ENCODE results near the gene DBH. TPM values are rescaled to one million over a fixed set of nuclear protein-coding genes. Genes with fewer than 3 reads are reported as not detected.
"Not testable (repeated sequence)": the region's sequence is repeated elsewhere in the genome, so short reads cannot be mapped to it uniquely, and the experiment has no call there.

DBH gene
- total RNA-seq, 1 donor from 2014 or later, result not detected

DNA sequence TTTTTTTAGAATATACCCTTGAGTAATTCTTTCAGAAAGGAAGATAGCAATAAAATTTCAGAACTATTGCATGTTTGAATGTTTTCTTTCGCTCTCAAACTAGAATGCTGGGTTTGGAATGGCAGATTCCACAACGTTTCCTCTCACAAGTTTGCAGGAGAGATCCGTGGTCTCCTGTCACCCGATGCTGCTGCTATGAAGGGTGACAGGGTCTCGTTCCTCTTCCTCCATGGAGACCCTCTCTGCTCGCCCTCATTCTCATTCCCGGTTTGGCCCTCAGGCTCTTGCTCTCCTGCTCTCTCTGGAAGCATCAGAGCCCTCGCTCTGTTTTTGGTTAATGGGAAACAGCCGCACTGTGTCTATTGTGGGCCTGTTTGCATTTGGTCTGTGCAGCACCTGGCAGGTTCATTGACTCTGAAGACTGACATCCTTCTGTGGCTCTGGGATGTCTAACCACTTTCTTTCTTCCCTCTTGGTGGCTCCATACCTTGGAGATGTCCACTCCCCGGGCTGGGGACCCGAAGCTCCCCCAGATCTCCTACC lies 14.4 kb upstream of the DBH start:
- DNase-seq (ENCODE audit: low read depth, low spot score), result no peak

DNA sequence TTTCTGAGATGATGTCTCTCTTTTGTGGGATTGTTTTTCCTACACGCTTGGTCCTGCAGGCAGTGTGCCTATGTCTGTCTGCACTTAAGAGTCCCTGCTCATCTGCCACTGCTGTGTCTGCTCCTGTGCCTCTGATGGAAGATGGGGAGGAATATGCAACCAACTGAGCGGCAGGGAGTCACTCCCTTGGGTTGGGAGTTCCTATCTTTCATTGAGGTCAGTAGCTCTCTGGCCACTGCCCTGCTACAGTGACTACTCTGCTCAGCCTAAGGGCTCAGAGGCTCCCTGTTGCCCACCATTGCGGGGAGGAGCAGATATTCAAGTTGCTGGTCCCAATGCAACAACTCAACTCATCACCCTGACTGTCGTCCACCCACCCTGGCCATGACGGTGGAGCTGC lies 13.6 kb upstream of the DBH start:
- DNase-seq (ENCODE audit: low read depth, low spot score), result no peak

DNA sequence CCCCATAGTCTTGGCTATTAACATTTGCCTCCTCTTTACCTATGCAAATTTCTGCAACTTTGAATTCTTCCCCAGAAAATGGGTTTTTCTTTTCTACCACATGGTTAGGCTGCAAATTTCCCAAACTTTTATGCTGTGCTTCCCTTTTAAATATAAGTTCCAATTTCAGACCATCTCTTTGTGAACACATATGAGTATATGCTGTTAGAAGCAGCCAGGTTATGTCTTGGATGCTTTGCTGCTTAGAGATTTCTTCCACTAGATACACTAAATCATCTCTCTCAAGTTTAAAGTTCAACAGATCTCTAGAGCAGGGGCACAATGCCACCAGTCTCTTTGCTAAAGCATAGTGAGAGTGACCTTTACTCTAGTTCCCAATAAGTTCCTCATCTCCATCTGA lies 10.2 kb upstream of the DBH start:
- not testable (repeated sequence) for DNase-seq (ENCODE audit: low read depth, low spot score)

DNA sequence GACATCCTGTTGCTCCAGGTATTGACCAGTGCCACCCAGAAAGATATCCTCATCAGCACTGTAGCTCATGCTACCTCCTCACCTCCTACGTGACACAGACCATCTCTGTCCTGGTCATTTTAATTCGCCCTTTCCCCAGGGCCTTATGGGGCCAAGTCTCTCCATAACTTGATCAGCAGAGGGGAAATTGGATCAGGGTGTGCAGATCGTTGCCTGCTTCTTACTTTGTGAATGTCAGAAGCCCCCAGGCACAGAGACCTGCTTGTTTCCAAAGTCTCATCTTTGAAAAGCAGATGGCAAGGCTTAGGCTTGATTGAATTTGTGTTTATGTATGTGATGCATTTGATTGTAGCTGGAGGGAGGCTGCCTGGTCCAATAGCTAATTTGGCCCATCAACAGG lies 8.8 kb upstream of the DBH start:
- no peak for DNase-seq (ENCODE audit: low read depth, low spot score)

DNA sequence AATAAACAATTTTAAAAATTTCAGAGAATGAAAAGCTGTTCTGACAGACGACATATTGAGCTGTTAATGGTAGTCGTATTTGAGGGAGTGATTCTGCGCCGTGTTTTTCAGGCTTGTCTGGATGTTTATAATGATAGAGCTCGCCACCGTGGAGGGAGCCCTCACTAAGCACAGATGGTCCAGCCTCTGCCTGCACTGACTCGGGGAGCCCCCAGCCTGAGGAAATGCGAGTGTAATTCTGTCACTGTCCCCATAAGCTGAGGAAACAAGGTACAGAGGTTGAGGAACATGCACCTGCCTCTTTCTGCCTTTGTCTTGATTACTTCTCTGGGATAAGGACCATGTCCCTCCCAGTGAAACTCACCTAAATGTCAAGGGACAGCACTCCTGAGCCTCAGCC lies 7.4 kb upstream of the DBH start:
- DNase-seq (ENCODE audit: low read depth, low spot score), result no peak

DNA sequence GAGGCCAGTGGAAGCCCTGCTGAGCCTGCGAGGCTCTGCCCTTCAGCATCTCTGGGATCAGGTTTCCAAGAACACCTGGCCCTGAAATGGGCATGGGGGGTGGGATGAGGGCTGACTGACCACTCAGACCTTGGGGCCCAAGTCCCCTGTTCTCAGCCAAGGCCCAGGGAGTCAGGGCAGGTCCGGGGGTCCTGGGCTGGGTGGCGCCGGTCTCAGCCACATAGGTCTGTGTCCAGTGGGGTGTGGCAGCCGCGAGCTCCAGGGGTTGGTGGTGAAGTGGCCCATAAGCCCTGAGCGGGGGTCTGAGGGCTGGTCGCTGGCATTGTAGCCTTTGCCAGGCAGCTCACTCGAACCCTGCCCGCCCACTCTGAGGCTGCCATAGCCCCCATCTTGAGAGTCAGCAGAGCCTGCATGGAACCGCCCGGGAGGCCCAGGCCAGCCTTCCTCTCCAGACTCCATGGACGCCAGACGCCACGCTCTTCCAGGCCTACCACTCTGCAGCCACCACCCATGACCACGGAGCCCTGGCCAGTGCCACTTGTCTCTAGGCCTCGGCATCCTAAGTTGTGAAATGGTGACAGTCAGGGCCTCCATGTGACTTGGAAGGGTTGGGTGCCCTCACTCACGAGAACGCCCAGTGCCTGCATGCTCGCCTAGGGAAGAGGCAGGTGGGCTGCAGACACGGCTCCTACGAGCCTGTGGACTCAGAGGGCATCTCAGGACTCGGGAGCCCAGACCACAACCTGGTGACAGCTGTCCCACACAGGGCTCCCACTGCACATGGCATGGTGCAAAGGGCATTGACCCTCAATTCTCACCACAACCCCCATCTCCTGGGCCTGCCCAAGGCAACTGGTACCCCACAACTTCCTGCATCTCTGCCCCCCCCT lies 6.7 kb upstream of the DBH start:
- no peak for DNase-seq (ENCODE audit: low read depth, low spot score)

DNA sequence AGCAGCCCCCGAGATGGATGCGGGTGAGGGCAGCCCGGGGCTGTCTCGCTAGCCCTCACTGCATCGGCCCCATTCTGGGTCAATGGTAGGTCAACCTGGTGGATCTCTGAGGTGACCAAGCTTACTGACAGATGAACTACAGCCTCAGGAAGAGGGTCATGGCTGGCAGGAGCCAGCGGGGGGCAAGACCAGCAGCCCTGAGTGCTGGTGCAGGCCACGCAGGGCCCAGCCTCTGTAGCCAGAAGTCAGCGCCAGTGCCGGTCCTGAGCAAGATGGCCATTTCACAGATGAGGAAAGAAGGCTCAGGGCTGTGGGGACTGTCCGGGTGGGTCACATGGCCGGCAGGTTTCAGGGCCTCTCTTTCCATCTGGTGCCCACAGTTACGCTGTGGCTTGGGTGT lies 5.1 kb upstream of the DBH start:
- no peak for DNase-seq (ENCODE audit: low read depth, low spot score)

DNA sequence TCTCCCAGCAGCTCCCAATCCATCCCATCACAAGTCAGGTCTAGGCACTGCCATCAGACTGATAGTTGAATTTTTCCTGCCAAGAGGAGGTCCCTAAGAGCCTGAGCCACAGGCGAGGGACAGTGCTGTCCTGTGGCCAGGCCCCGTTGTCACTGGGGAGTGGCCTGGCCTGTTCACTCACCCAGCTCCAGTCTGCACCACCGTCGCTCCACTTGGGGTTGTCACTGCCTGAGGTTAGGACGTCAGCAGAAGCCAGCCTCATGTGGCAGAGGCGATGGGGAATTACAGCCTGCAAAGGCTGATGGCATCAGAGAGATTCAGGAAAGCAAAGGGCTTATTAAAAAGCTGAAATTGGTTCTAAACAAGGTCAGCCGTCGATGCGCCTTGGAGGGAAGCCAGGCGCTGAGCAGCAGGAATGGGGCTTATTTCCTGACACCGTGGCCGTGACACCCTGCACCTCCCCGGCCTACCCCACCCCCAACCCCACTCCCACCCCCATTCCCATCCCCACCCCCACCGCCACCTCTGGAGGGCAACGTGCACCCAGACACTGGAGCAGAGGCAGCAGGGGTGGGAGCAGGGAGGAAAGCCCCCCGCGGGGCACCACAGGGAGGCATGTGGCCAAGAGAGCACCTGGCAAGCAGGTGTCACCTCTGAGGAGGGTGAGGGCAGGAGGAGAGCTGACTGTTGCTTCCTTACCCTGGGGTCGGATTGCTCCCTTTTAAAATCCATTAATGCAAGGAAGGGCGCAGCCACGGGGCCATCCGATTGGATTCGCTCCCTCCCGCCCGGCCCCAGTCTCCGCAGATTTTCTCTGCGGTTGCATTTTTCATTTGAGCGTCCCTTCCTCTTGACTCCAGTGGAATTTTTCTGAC lies 3.1 kb upstream of the DBH start:
- no peak for DNase-seq (ENCODE audit: low read depth, low spot score)

DNA sequence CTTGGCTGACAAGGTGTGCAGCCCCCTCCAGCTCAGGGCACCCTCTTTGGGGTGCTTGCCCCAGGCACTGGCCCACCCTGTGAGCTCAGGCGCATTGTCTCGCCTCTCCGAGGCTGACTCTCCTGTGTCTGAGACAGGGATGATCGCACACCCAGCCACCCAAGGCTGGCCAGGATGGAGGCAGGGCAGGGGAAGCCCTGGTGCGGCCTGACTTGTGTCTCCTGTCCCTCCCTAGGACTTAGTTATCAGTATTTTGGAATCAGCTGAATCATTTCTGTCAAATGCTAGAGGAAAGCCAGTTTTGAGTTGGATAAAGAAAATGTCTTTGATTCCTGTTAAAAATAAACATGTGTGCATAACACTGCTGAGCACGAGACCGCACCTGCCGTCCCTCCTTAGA lies 2.5 kb upstream of the DBH start:
- no peak for DNase-seq (ENCODE audit: low read depth, low spot score)

DNA sequence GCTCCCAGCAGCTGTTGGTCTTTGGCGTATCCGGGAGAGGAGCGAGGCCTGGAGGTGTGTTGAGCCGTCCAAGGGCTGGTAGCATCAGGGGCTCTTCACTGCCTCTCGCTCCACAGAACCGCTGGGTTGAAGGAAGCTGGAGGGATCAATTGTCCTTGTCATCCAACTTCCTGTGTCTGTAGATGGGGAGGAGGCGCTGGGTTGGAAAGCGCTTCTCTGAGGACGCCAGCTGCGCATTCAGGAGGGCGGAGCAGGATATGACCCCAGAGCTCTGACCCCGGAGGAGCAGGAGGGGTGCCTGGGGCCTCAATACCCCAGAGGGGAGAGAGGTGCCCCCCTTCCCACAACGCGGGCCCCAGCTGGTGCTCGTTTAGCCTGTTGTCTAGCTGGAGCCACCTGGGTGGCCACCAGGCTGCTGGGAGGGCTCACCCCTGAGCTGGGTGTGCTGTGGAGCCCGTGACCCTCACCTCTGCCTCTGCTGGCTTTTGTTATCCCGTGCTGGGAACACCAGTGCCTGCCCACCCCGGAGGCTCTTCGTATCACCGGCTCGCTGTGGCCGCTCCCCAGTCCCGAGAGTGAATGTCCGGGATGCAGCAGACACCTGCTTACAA lies 2.0 kb upstream of the DBH start:
- no peak for DNase-seq (ENCODE audit: low read depth, low spot score)

DNA sequence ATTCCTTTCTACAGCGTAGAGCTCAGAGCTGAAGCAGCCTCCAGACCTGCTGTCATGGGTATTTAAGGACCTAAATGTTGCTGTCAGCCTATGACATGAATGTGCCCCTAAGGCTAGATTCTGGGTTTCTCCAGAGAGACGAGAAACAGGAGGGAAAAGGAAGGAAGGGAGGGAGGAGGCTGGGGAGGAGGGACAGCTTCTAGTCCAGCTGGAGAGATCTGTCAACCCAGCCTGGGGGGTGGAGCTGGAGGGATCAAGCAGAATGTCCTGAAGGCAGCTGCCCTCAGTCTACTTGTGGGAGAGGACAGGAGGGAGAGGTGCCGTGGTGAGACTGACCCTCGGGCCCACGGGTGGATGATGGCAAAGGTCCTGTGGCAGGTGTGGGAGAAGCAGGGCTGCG lies 1.1 kb upstream of the DBH start:
- DNase-seq (ENCODE audit: low read depth, low spot score), result no peak

DNA sequence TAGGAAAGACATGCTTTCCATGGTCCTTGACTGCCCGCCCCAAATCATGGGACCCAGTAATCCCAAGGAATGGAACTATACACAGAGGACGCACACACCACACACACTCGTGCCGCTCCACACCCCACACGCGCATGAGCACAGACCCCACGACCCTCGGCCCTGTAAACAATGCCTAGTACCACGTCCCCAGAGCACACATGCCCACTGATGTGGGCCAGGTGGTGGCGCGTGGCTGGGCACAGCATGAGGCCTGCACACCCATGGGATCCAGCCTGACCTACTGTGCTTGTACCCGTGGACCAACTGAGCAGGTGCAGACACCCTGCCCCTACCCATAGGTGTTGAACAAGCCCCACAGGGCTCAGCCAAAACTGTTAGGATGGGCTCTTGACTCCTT lies 739 bp downstream of the DBH start:
- DNase-seq (ENCODE audit: low read depth, low spot score), result no peak

DNA sequence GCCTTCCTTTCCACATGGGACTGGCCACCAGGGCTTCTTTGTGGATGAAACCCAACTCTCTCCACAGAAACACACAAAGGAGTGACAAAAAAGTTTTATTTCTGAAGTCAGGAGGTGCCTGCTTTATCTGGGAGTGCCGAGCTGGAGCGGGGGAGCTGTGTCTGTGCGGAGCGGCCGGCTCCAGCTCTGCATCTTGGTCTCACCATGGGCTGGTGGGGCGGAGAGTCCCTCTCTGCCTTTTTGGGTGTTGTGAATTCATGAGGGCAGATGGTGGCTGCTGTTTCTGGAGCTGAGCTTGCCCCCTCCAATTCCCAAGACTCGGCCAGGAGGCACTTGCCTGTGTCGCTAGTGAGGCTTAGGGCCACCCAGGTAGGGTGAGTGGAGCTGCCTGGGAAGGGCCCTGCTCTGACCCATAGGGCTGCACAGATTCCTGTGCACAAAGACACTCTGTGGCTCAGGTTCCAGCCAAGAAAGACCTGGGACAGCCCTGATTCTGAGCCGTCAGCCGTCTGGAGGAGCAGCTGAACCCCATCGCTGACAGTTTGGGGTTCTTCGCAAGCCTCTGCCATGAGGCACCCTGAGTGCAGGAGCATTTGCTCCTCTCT lies 1.4 kb downstream of the DBH start:
- no peak for DNase-seq (ENCODE audit: low read depth, low spot score)

DNA sequence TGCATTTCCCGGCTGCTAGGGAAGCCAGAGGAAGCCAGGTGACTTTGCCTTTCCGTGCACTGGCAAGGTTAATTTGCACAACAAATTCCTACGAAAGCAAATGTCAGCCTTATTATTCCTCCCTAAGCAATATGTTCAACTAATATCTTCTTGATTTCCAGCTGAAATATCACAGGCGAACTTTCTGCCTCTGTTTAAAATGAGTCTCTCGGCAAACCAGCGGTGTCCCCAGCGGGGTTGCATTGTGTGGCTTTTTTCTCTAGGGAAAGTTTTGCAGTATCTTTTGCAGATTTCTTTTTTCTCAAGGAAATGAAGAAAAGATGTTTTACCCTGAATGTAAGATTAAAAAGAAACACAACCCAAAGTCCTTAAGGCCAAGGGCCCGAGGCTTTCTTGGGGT lies 1.9 kb downstream of the DBH start:
- DNase-seq (ENCODE audit: low read depth, low spot score), result no peak

DNA sequence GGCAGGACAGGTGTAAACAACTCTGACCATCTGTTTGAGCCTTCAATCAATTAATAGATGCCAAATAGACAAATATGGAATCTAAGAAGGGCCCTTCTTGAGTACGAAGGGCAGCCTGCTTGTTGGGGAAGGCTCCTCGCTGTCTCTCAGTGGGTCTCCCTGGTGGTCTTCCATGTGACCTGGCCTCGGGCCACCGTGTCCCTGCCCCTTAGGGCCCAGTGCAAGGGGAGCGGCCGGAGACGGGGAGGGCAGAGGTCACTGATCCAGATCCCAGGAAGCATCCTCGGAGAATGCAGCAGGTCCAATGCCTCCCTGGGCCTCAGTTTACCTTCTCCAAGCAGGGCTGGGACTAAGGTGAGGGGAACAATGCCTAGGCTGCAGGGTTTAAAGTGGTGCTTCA lies 2.5 kb downstream of the DBH start:
- DNase-seq (ENCODE audit: low read depth, low spot score), result no peak

DNA sequence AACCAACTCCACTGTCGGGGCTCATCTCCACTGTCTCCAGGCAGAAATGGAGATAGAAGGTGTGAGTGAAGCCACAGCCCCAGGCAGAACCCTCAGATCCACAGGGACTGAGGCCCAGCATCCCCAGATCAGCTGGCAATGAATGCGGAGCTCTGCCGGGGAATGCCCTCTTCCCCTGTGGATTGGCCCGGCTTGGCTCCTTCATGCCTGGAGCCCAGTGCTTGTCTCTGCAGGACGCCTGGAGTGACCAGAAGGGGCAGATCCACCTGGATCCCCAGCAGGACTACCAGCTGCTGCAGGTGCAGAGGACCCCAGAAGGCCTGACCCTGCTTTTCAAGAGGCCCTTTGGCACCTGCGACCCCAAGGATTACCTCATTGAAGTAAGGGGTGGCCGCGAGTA lies 3.5 kb downstream of the DBH start:
- DNase-seq (ENCODE audit: low read depth, low spot score), result no peak

DNA sequence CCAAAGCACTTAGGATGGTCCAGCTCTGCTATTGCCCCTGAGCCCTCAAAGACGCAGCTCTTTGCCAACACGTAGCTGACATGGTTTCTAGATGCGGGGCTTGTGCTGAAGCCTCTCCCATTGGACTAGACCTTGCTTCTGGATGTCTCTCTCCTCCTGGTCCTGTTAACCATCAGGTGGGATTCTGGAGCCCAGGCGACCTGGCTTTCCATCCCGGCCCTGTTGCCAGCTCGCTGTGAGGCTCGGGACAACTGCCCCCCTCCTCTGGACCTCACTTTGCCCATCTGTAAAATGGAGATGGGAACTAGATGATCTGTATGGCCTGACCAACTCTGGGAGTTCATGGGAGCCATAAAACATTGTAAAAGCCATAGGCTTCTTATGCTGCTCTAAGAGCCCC lies 4.0 kb downstream of the DBH start:
- no peak for DNase-seq (ENCODE audit: low read depth, low spot score)

DNA sequence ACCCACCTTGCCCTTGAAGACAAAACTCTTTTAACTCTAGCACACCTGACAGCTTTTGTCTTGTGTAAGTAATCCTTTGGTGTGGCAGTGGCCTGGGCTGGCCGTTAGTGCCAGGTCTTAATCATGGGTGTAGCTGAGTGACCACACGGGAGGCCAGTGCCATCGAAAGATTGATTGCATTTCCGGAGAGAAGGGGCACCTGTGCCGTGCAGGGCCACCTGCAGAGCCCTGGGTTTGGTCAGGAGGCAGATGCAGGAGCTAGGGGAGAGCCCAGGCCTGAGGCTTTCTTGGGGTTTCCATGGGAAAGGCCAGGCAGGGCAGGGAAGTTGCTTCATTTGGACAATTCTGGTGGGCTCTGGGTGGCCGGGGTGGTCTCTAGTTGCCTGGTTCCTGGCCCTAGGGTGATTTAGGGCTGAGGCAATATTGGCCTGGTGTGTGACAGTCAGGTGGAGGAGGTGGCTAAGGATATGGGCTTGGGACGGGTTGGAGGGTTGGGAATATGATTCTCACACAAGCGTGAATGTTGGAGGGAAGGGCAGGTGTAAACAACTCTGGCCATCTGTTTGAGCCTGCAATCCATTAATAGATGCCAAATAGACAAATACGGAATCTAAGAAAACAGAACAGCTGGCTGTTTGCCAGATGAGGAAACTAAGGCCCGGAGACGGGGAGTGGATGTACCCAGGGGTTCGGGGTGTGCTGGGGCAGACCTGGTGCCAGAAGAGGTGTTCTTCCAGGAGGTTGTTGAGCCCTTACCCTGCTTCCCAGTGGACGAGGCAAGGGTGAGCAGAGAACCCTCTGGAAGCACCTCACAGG lies 4.6 kb downstream of the DBH start:
- DNase-seq (ENCODE audit: low read depth, low spot score), result no peak

DNA sequence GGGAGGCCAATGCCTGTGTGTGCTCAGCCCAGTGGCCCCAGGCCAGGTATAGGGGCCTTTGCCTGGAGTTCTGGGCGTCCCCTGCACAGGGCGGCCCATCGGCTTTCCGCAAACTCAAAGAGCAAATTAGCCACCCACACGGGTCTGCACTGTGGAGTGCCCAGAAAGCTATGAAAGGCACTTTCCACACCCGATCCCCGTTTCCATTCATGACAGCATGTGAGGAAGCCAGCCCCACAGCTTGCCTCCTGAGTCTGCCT lies 5.2 kb downstream of the DBH start:
- no peak for DNase-seq (ENCODE audit: low read depth, low spot score)

DNA sequence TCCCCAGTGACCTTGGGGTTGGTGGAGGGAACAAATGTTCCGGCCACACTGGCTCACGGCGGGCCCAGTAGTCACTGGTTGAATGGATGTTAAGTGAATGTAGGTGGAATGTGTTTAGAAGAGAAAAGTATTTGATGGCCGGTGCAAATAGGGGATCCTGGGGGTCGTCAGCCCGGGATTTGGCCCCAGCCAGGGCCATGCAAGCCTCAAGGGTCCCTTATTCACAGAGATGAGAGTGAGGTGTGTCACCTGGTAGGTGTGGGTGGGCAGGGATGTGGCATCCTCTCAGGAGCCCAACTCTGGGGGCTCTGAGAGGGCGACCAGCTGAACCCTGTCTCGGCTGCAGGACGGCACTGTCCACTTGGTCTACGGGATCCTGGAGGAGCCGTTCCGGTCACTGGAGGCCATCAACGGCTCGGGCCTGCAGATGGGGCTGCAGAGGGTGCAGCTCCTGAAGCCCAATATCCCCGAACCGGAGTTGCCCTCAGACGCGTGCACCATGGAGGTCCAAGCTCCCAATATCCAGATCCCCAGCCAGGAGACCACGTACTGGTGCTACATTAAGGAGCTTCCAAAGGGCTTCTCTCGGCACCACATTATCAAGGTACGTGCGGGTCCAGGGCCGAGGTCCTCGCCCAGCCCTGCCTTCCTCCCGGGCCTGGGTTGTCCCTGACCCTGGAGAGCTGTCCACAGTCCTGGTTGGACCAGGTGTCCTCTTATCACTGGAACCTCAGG lies 5.9 kb downstream of the DBH start:
- no peak for DNase-seq (ENCODE audit: low read depth, low spot score)

Measured in pulmonary artery endothelial cell (primary cell).